ENCODE results near the gene RAD51AP2.

The RAD51AP2 gene

GRCh38 chr2:17543131-17543660 is 25.0 kb upstream of the RAD51AP2 start:
- TF ChIP-seq CTCF (IDR thresholded peaks at IDR 0.05; ENCODE audit: insufficient read depth, low read length, missing control alignments): no peak
- ChIA-PET POLR2A (no interaction called here), CTCF (interaction anchor here (1.0 to 1.6 kb wide), 3 partner anchors 15 to 103 kb away, joined by 3 to 5 read pairs (median 4); no protein-coding TSS in a partner anchor)
- DNase-seq (ENCODE audit: low read depth, low spot score): no peak
- no peak overlapping the region for H3K4me3 ChIP-seq (ENCODE audit: low read depth, low read length)

- DNase-seq (ENCODE audit: low read depth, low spot score): no peak
- ChIA-PET POLR2A (no interaction called here), CTCF (no interaction called here)
- no peak overlapping the region for H3K4me3 ChIP-seq (ENCODE audit: low read depth, low read length)
- TF ChIP-seq CTCF (IDR thresholded peaks at IDR 0.05; ENCODE audit: insufficient read depth, low read length, missing control alignments): no peak
Measured at GRCh38 chr2:17542471-17542870, 24.2 kb upstream of the RAD51AP2 start.

- no peak for TF ChIP-seq CTCF (IDR thresholded peaks at IDR 0.05; ENCODE audit: insufficient read depth, low read length, missing control alignments)
- CTCF ChIA-PET: interaction anchor here (1.4 kb wide), 1 partner anchor 130 kb away, joined by 4 read pairs; no protein-coding TSS in a partner anchor
- DNase-seq (ENCODE audit: low read depth, low spot score): no peak
- peak overlapping the region; percentile 56 for H3K4me3 ChIP-seq (ENCODE audit: low read depth, low read length)
- POLR2A ChIA-PET: no interaction called here
Measured at GRCh38 chr2:17541531-17541950, 23.3 kb upstream of the RAD51AP2 start.

- TF ChIP-seq CTCF (IDR thresholded peaks at IDR 0.05; ENCODE audit: insufficient read depth, low read length, missing control alignments): no peak
- no peak for DNase-seq (ENCODE audit: low read depth, low spot score)
- POLR2A ChIA-PET: no interaction called here
- CTCF ChIA-PET: interaction anchor here (1.4 to 1.7 kb wide), 2 partner anchors 17 to 130 kb away, joined by 3 to 4 read pairs; no protein-coding TSS in a partner anchor
- peak overlapping the region; percentile 56 for H3K4me3 ChIP-seq (ENCODE audit: low read depth, low read length)
Measured at GRCh38 chr2:17540813-17541530, 22.7 kb upstream of the RAD51AP2 start.

- POLR2A ChIA-PET: no interaction called here
- DNase-seq (ENCODE audit: low read depth, low spot score): no peak
- CTCF ChIA-PET: interaction anchor here (1.4 to 1.7 kb wide), 2 partner anchors 17 to 131 kb away, joined by 3 to 4 read pairs; no protein-coding TSS in a partner anchor
- no peak for TF ChIP-seq CTCF (IDR thresholded peaks at IDR 0.05; ENCODE audit: insufficient read depth, low read length, missing control alignments)
- peak within 1 kb of the TSS; percentile 56 for H3K4me3 ChIP-seq (ENCODE audit: low read depth, low read length)
Measured at GRCh38 chr2:17540093-17540812, 22.0 kb upstream of the RAD51AP2 start, which contains the start of gene VSNL1. Gene VSNL1 (plus strand): TSS chr2:17540696. CDS start chr2:17592075, 51,379 bp downstream.

GRCh38 chr2:17539611-17540092 is 21.4 kb upstream of the RAD51AP2 start:
- H3K4me3 ChIP-seq (ENCODE audit: low read depth, low read length): peak overlapping the region; percentile 56
- POLR2A ChIA-PET: no interaction called here
- DNase-seq (ENCODE audit: low read depth, low spot score): no peak
- CTCF ChIA-PET: interaction anchor here (1.7 kb wide), 1 partner anchor 16 kb away, joined by 3 read pairs; no protein-coding TSS in a partner anchor
- TF ChIP-seq CTCF (IDR thresholded peaks at IDR 0.05; ENCODE audit: insufficient read depth, low read length, missing control alignments): no peak
